Bronchial smooth muscle cell (primary cell): ENCODE measurements around the gene SSUH2. TPM values are rescaled to one million over a fixed set of nuclear protein-coding genes. Genes with fewer than 3 reads are reported as not detected.

Experiments
- total RNA-seq: library from RNA; depleted of rRNA; stranded (reverse); fragments of >200 nt; gene quantifications from 2 replicates; pipeline ENCODE4 v1.2.1, GENCODE V29; 2014

The SSUH2 gene
- not detected in 2 replicates for total RNA-seq

GRCh38 chr3:8644748-8645390 lies at the start of gene SSUH2:
Gene SSUH2 (minus strand): TSS chr3:8644798. CDS start chr3:8644758, 40 bp downstream.

Other genes starting within 250 kb of the SSUH2 start
- 2.8 and 2.9 TPM in 2 replicates for gene LMCD1, start 143.0 kb downstream of the SSUH2 start, total RNA-seq
- not detected in 2 replicates for gene CAV3, start 89.0 kb upstream of the SSUH2 start, total RNA-seq
- 0.09 and 0.32 TPM in 2 replicates for gene OXTR, start 124.8 kb upstream of the SSUH2 start, total RNA-seq